Stomach (tissue), 4 donors: ENCODE results near the gene SLC39A13.

Experiments used
- POLR2A ChIP-seq, 4 donors: fragments of 450-650 bp; IDR thresholded peaks; one replicate each; pipeline ENCODE4 v1.6.1; 2016; ENCODE audit warnings: antibody characterized with exemption in 4 of 4, control low read depth in 2 of 4, mild to moderate bottlenecking in 1 of 4, moderate library complexity in 1 of 4
- POLR2AphosphoS5 ChIP-seq, 3 donors: sonication (generic); formaldehyde crosslinking; IDR thresholded peaks; one replicate each; pipeline ENCODE4 v1.6.1; 2016; ENCODE audit warnings: antibody characterized with exemption in 3 of 3
- TF ChIP-seq, protein P1 (sequence below), 7 experiments: fragments of 450-650 bp in 4 of 7; fragments of 200-600 bp in 3 of 7; sonication (generic) in 3 of 7; IDR thresholded peaks; one replicate each; pipeline ENCODE4 v1.5.1; 2016 to 2019; ENCODE audit warnings: antibody characterized with exemption in 7 of 7, control low read depth in 2 of 7, mild to moderate bottlenecking in 1 of 7

GRCh38 chr11:47377571-47378009 lies 30.8 kb upstream of the SLC39A13 start:
- TF ChIP-seq, protein P1, sequence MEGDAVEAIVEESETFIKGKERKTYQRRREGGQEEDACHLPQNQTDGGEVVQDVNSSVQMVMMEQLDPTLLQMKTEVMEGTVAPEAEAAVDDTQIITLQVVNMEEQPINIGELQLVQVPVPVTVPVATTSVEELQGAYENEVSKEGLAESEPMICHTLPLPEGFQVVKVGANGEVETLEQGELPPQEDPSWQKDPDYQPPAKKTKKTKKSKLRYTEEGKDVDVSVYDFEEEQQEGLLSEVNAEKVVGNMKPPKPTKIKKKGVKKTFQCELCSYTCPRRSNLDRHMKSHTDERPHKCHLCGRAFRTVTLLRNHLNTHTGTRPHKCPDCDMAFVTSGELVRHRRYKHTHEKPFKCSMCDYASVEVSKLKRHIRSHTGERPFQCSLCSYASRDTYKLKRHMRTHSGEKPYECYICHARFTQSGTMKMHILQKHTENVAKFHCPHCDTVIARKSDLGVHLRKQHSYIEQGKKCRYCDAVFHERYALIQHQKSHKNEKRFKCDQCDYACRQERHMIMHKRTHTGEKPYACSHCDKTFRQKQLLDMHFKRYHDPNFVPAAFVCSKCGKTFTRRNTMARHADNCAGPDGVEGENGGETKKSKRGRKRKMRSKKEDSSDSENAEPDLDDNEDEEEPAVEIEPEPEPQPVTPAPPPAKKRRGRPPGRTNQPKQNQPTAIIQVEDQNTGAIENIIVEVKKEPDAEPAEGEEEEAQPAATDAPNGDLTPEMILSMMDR (IDR thresholded peaks at IDR 0.05): no peak
- no peak for TF ChIP-seq POLR2AphosphoS5 (IDR thresholded peaks at IDR 0.05)
- TF ChIP-seq POLR2A (IDR thresholded peaks at IDR 0.05): no peak
